Fibroblast of skin of back (primary cell): ENCODE measurements around the gene COL4A1.
A peak's percentile ranks its signal among the peaks of the same experiment; 100 is the strongest.

Source experiments
- DNase-seq: peaks from one replicate; pipeline ENCODE4 v3.0.0-alpha.2; 2013

The COL4A1 gene

DNA sequence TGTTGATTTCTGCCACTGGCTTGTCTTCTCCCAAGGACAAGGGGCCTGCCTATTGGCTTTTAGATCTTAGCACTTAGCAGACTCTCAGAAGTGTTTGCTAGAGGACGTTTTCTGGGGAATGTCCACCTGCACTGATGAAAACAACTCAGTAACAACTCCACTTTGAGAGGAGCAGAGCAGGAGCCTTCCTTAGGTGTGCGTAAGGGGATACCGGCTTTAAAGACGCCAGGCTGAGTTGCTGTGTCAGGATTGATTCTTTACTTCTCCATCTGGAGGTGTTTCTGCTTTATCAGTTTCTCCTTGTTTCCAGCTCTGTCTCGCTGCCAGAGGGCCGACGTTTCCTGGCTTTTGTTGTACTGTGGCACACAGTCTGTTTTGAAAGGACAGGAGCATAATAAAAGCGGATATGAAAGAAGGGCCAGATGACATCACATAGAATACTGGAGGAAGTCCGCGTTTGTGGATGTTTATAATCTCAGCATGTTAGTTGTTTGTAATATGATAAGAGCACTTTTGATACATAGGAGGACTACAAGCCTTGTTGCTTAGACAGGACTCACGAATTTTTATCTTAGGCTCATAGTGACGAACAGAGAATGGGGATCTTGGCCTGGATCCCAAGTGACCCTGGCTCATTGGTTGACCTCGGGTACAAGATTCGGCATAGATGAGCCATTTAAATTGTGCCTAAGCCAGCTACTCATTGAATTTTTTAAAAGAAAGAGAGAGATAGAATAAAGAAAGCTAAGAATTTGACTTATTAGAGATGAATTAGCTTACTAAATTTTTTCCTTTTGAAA lies 34.7 kb upstream of the COL4A1 start:
- no peak for DNase-seq

GRCh38 chr13:110340812-110341444 lies 34.0 kb upstream of the COL4A1 start:
- DNase-seq, result peak; percentile 89

GRCh38 chr13:110339975-110340550 lies 33.1 kb upstream of the COL4A1 start:
- DNase-seq, result no peak

- DNase-seq, result no peak
Measured at GRCh38 chr13:110339263-110339662, 32.3 kb upstream of the COL4A1 start.

DNA sequence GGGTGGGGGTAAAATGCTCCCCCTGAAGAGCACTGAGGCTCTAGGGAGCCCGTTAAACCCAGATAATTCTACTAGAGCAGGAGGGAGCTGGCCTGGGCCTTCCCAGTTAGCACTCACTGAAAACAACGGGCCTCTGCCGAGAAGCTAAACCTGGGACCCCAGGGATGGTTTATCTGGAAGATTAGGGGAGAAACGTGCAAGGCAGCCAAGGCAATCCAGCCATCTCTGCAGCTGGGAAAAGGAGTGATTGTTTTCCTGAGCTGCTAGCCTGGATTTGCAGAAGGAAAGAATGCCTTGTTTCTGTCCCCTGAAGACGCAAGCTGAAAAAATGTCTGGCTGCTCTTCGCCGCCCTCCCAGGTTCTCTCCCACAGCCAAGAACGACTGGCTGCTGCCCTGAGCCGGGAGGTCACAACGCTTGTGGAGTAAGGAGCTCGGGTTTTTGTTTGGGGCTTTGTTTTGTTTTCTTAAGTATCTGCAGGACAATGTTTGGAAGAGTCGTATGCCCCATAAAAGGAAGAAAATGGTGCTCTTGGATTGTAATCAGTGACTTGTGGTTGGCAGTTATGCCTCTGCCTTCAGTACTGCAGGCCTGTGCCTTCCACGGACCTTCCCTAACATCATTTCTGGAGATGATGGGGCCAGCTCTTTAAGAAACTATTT lies 31.6 kb upstream of the COL4A1 start:
- peak; percentile 96 for DNase-seq

- DNase-seq, result no peak
Measured at GRCh38 chr13:110337247-110337646, 30.3 kb upstream of the COL4A1 start.

DNA sequence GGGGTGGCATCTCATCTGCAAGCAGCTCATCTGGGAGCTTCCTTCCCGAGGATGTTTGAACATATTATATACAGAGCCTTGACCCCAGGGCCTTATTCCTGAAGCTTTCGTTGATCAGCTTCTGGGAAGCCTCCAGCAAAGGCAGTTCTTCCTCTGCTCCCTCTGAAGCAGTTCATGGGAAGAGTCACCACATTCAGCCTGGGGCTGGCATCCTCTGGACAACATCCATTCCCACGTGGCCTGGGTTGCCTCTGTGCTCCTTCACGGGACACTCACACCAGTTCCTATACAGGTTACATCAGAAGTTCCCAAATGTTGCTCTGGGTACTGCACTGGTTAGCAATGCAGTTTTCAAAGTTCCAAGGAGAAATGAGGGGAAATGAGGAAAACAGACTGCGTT lies 29.7 kb upstream of the COL4A1 start:
- no peak for DNase-seq

- no peak for DNase-seq
Measured at GRCh38 chr13:110336108-110336507, 29.2 kb upstream of the COL4A1 start.

- peak; percentile 90 for DNase-seq
Measured at GRCh38 chr13:110334841-110335490, 28.0 kb upstream of the COL4A1 start.

- peak; percentile 82 for DNase-seq
Measured at GRCh38 chr13:110334256-110334655, 27.3 kb upstream of the COL4A1 start.

- DNase-seq, result no peak
Measured at GRCh38 chr13:110333837-110334236, 26.9 kb upstream of the COL4A1 start.

DNA sequence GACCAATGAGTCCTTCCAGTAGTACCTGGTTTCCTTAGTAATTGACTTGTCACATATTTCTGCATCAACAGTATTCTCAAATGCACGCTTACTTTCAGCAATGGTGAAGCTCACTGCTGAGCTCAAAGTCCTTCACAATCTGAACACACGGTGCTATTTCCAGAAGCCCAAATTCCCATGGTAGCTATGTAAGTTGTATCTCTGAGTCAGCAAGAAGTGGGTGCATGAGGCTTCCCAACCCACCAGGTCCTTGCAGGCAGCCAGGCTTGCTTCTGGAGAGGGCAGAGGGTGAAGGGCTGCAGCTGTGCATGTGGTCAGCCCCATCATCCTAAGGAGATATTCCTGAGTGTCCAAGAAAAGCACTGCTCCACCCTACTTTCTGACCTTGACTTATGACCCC lies 25.8 kb upstream of the COL4A1 start:
- DNase-seq, result no peak

DNA sequence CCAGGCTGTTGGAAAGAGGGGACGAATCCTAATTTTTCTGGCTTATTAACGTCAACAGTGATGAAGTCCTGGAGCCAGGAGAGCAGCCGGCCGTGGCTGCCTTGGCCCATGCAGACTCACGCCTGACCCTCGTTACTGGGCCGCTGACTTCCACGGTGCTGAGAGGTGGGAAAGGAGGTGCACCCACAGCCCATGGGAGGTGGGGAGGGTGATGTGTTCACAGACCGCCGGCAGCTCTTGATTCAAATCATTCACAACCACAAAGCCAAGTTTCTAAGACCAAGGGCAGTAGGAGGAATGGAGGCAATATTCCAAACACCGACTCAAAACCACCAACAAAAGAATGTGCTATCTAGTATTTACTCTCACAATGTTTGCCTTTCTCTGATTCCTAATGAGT lies 24.4 kb upstream of the COL4A1 start:
- DNase-seq, result no peak

DNA sequence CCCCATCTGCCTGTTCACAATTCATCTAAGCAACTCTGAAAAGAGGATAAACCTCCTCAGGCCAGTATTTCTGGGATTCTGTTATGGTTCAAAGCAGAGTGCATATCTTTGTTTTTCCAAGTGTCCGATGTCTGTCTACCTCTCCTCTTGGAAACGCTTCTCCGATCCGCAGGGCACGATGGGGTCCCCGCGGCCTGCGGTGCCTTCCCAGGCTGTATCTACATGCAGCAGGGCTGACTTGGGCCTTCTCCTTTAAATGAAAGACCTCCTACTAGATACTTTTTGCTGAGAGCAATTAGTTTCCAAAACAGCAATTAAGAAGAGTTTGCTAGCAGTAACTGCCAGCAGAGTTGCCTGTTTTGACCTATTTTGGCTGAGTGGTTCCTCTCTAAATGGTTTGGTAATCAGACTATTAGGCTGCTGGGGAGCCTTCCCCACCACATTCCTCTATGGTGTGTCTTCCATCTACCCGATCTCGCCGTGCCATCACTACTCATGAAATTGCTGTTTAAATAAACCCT lies 23.6 kb upstream of the COL4A1 start:
- peak; percentile 91 for DNase-seq

DNA sequence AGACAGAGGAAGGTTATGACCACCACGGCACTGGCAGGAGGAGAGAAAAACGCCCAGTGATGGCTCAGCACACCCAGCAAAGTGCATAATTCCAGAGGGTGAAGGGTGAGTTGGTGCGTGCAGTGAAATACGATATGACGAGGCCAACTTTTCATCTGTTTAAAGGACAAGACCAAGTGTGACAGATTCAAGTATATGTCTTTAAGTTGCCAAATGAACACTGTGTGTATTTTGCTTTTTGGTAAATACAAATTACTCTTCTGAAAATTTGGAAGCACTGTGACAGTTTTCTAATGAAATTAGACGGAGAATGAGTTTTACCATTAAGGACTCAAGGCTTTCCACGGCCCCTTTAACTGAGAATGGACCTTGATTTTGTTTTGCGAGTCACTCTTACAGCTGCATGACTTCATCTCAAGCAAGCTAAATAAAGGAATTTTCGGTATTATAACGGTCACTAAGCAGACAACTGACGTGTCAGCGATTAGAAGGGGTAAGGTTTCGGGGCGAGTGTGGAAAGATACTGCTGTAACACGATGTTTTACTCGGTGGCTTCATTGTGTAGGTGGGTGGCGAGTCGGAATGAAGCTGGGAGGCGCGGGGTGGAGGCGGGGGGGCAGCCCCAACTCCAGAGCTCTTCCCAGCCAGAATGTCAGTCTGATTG lies 23.0 kb upstream of the COL4A1 start:
- DNase-seq, result peak; percentile 74

GRCh38 chr13:110329258-110329657 lies 22.3 kb upstream of the COL4A1 start:
- no peak for DNase-seq

GRCh38 chr13:110328573-110328972 lies 21.6 kb upstream of the COL4A1 start:
- DNase-seq, result no peak

DNA sequence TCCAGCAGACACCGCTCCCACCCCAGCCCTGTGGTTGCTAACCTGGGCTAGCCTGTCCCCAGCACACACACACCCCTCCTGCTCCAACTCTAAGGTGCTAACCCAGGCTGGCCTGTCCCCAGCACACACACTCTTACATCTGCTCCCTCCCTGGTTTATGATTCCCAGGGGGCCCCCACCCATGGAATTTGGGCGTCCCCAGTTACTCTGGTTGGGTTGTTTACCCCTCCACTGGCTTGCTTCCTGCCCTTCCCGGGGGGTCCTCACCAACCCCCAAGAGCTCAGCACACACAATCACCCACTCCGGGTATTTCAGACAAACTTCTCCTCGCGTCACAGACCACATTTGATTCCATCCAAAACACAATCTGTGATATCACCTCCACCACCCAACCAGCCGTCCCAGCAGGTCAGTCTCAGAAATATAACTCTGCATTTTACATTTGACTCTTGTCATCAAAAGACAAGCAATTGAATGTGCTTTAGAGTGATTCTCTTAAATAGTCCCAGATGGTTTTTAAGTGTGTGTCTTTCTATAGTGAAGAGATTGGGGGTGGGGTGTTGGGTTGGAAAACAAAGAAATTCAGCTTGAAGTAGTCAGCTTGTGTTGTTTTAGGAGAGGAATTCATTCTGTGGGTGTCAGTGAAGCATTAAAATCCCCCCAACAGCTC lies 20.2 kb upstream of the COL4A1 start:
- peak; percentile 92 for DNase-seq

GRCh38 chr13:110326263-110326904 lies 19.4 kb upstream of the COL4A1 start:
- no peak for DNase-seq

- no peak for DNase-seq
Measured at GRCh38 chr13:110324026-110324749, 17.2 kb upstream of the COL4A1 start.
